Measurements from ENCODE around the gene TMEM259. TPM values are rescaled to one million over a fixed set of nuclear protein-coding genes. Genes with fewer than 3 reads are reported as not detected.
A peak's percentile ranks its signal among the peaks of the same experiment; 100 is the strongest.

The TMEM259 gene
- total RNA-seq, 1 experiment from 2014 or later = 171 TPM

DNA sequence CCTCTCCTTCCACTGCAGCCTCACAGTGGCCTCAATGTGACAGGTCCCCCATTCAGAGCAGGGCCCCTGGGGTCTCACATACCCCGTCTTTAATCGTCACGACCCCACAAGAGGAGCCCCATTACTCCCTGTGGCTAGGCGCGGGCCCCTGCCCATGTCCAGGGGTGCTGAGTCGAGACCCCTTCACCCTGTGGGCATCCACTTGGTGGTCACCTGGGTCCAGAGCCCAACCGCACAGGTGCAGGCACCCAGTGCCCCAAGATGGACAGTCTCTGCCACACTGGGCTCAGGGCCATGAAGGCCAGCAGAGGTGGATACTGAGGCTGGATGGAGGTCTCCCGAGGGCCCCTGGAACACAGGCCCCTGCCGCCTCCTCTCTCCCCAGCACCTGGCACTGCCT lies 3.0 kb downstream of the TMEM259 start:
- peaks cover 2 to 10% (median 4%) of the 10 kb centered on the region in 3 experiments; a peak in 5 of 7 replicates for H3K36me3 Mint-ChIP-seq (ENCODE audit: insufficient read depth in 1 of 3, low read depth in 3 of 3)
- H3K27ac ChIP-seq (ENCODE audit: insufficient read length, low read depth, low read length) = no peak overlapping the region

More for the DNA sequence above, 3.0 kb downstream of the TMEM259 start:
- H3K18ac ChIP-seq (ENCODE audit: insufficient read length, low read depth, low read length) = no peak overlapping the region
- WGBS (ENCODE audit: extremely low coverage, insufficient read length, low lambda C conversion rate) = no CpG with 5 or more reads among the region's 9 CpGs
- TF ChIP-seq, protein P1, sequence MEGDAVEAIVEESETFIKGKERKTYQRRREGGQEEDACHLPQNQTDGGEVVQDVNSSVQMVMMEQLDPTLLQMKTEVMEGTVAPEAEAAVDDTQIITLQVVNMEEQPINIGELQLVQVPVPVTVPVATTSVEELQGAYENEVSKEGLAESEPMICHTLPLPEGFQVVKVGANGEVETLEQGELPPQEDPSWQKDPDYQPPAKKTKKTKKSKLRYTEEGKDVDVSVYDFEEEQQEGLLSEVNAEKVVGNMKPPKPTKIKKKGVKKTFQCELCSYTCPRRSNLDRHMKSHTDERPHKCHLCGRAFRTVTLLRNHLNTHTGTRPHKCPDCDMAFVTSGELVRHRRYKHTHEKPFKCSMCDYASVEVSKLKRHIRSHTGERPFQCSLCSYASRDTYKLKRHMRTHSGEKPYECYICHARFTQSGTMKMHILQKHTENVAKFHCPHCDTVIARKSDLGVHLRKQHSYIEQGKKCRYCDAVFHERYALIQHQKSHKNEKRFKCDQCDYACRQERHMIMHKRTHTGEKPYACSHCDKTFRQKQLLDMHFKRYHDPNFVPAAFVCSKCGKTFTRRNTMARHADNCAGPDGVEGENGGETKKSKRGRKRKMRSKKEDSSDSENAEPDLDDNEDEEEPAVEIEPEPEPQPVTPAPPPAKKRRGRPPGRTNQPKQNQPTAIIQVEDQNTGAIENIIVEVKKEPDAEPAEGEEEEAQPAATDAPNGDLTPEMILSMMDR (conservative IDR thresholded peaks at IDR 0.05) = no peak
- H2BK120ac ChIP-seq (ENCODE audit: low read depth, low read length, poor library complexity, severe bottlenecking) = no peak overlapping the region
- H3K4me3 Mint-ChIP-seq = no peak overlapping the region
- H2AFZ ChIP-seq (ENCODE audit: low read length) = no peak overlapping the region
- no peak overlapping the region for H2BK5ac ChIP-seq (ENCODE audit: insufficient read length, low read length)
- no peak overlapping the region for H4K5ac ChIP-seq (ENCODE audit: insufficient read length, low read depth, low read length)
- no peak overlapping the region for H4K91ac ChIP-seq (ENCODE audit: insufficient read length, low read depth, low read length)
- no peak overlapping the region for H3K4ac ChIP-seq (ENCODE audit: low read depth, low read length)
- no peak overlapping the region for H3K56ac ChIP-seq (ENCODE audit: insufficient read length, low read depth, low read length)
- no peak overlapping the region for H2BK20ac ChIP-seq (ENCODE audit: low read depth, low read length, poor library complexity, severe bottlenecking)
- H2BK15ac ChIP-seq (ENCODE audit: low read depth, low read length) = no peak overlapping the region
- H3K9me3 Mint-ChIP-seq = no peaks in the 10 kb centered on the region; a peak in 1 of 5 replicates
- H3K79me1 ChIP-seq (ENCODE audit: insufficient read depth, low read depth, low read length, poor library complexity, severe bottlenecking) = peaks cover 7% of the 10 kb centered on the region
- DNase-seq = no peak
- H2AK5ac ChIP-seq (ENCODE audit: insufficient read length, low read length) = no peak overlapping the region
- H3K9me3 ChIP-seq (ENCODE audit: control insufficient read depth, low read depth, low read length) = no peaks in the 10 kb centered on the region
- no peak overlapping the region for H3K4me2 ChIP-seq (ENCODE audit: insufficient read depth, insufficient read length, low read length)
- H4K8ac ChIP-seq (replicated peaks; ENCODE audit: insufficient read length, low read depth, low read length) = no peak overlapping the region
- peaks cover 45% of the 10 kb centered on the region; the same call in 1 of the 2 replicates for H3K79me2 ChIP-seq (ENCODE audit: insufficient read depth, low read length)
- H3K27ac Mint-ChIP-seq = peak overlapping the region in 1 of 3 experiments; percentile 59; a peak in 1 of 7 replicates
- H4K20me1 ChIP-seq (ENCODE audit: control insufficient read depth, insufficient read depth, insufficient read length) = no peaks in the 10 kb centered on the region
- H3K27me3 ChIP-seq (ENCODE audit: insufficient read depth, low read length) = no peaks in the 10 kb centered on the region
- H3K9ac ChIP-seq (ENCODE audit: extremely low read depth, insufficient read length, low read length) = no peak overlapping the region
- no peaks in the 10 kb centered on the region; the same call in 1 of the 2 replicates for H3K4me1 ChIP-seq (ENCODE audit: insufficient read depth, low read length)
- peaks cover 10% of the 10 kb centered on the region for H3K23me2 ChIP-seq (ENCODE audit: insufficient read length, low read depth, low read length, poor library complexity, severe bottlenecking)
- peaks cover 17 to 35% of the 10 kb centered on the region in 2 experiments for H3K4me1 Mint-ChIP-seq
- no peak overlapping the region for H3K23ac ChIP-seq (ENCODE audit: insufficient read length, low read depth, low read length)
- no peak overlapping the region for H2BK12ac ChIP-seq (ENCODE audit: insufficient read length, low read depth, low read length)
- H3K27me3 Mint-ChIP-seq (ENCODE audit: low read depth) = no peaks in the 10 kb centered on the region; the same call in 1 of the 2 replicates
- no peak overlapping the region for H3T11ph ChIP-seq (ENCODE audit: low read length)
- H3K14ac ChIP-seq (ENCODE audit: insufficient read depth, low read length) = no peak overlapping the region

Data from H9 (cell line).